ENCODE results near the gene MAPK6. TPM values are rescaled to one million over a fixed set of nuclear protein-coding genes. Genes with fewer than 3 reads are reported as not detected.
"Not testable (repeated sequence)": the region's sequence is repeated elsewhere in the genome, so short reads cannot be mapped to it uniquely, and the experiment has no call there.

The MAPK6 gene
- total and polyA plus RNA-seq, 2 of the 8 experiments (the other 6 are each of a cell fraction or from before 2014, with no cell fraction given), result 22.6 to 108 TPM

- Histone ChIP-seq H2BK12ac (ENCODE audit: low read depth, low read length) (peak overlapping the region; percentile 18; the same call in 1 of the 2 replicates), H4K8ac (ENCODE audit: extremely low read depth, insufficient read depth, low read length) (peak overlapping the region; percentile 57; the same call in 1 of the 2 replicates)
- H2BK20ac ChIP-seq (ENCODE audit: low read length); H3K56ac ChIP-seq (replicated peaks; ENCODE audit: insufficient read length, low read depth, low read length); DNase-seq (ENCODE audit: low read depth in 1 of 2, low spot score in 2 of 2); H3K4me1 ChIP-seq (replicated peaks in 1 of 4; ENCODE audit: control insufficient read depth in 3 of 4, insufficient read depth in 4 of 4, low read length in 3 of 4); H3K79me1 ChIP-seq (ENCODE audit: low read depth, low read length); H4K5ac ChIP-seq (ENCODE audit: insufficient read length, low read depth, low read length); H3K36me3 ChIP-seq (ENCODE audit: control insufficient read depth in 2 of 4, insufficient read depth in 4 of 4, low read length in 3 of 4); H3K18ac ChIP-seq (ENCODE audit: extremely low read depth, low read length); H3K23me2 ChIP-seq (ENCODE audit: low read depth, low read length); H2BK5ac ChIP-seq (ENCODE audit: low read depth, low read length); H3K4ac ChIP-seq (replicated peaks; ENCODE audit: insufficient read length, low read depth, low read length); H3K14ac ChIP-seq (ENCODE audit: insufficient read length); H2AFZ ChIP-seq (ENCODE audit: low read length); H3K4me3 ChIP-seq (ENCODE audit: extremely low read depth in 1 of 4, insufficient read depth in 2 of 4, low read depth in 3 of 4, low read length in 4 of 4); H3K9ac ChIP-seq (replicated peaks in 1 of 4; ENCODE audit: extremely low read depth in 1 of 4, low read depth in 3 of 4, low read length in 3 of 4); FAIRE-seq; H2BK15ac ChIP-seq (ENCODE audit: low read length); H4K91ac ChIP-seq (replicated peaks; ENCODE audit: insufficient read length, low read length); H2BK120ac ChIP-seq (replicated peaks; ENCODE audit: low read depth, low read length); H3K27ac ChIP-seq (ENCODE audit: low read depth, low read length); H3K4me2 ChIP-seq (ENCODE audit: insufficient read depth in 1 of 2, low read depth in 2 of 2, low read length in 2 of 2); H3K9me3 ChIP-seq (ENCODE audit: insufficient read depth in 2 of 2, low read depth in 1 of 2, low read length in 1 of 2); H3K27me3 ChIP-seq (replicated peaks in 1 of 4; ENCODE audit: control insufficient read depth in 3 of 4, extremely low read depth in 1 of 4, insufficient read depth in 3 of 4, low read length in 3 of 4); H4K20me1 ChIP-seq (replicated peaks in 1 of 2; ENCODE audit: control insufficient read depth in 1 of 2, insufficient read depth in 2 of 2, low read length in 2 of 2); H3K23ac ChIP-seq (ENCODE audit: insufficient read length); H3K79me2 ChIP-seq (ENCODE audit: control insufficient read depth in 1 of 2, insufficient read depth in 2 of 2, low read length in 2 of 2); H2AK5ac ChIP-seq (ENCODE audit: low read depth, low read length): not testable (repeated sequence)
- WGBS, 2 experiments (ENCODE audit: extremely low coverage in 1 of 2, insufficient coverage in 1 of 2, insufficient read length in 1 of 2, insufficient replicate concordance in 2 of 2, low coverage in 1 of 2, low lambda C conversion rate in 2 of 2, missing lambda C conversion rate in 1 of 2), result 94% methylated on average over 7 of the region's 7 CpGs; no CpG with 5 or more reads in 1 of the 2 experiments
- ChIA-PET POLR2A (ENCODE audit: partially characterized antibody) (interaction anchor here (1.2 kb wide), 1 partner anchor 17 kb away, joined by 3 read pairs; no protein-coding TSS in a partner anchor), CTCF (ENCODE audit: partially characterized antibody) (interaction anchor here (0.6 to 1.5 kb wide), 5 partner anchors 11 to 408 kb away, joined by 3 to 4 read pairs (median 3); no protein-coding TSS in a partner anchor)
These were observed 15.9 kb upstream of the MAPK6 start for GRCh38 chr15:52003089-52003488.

Data from H1 (cell line).